ENCODE data around the gene CCDC7.

DNA sequence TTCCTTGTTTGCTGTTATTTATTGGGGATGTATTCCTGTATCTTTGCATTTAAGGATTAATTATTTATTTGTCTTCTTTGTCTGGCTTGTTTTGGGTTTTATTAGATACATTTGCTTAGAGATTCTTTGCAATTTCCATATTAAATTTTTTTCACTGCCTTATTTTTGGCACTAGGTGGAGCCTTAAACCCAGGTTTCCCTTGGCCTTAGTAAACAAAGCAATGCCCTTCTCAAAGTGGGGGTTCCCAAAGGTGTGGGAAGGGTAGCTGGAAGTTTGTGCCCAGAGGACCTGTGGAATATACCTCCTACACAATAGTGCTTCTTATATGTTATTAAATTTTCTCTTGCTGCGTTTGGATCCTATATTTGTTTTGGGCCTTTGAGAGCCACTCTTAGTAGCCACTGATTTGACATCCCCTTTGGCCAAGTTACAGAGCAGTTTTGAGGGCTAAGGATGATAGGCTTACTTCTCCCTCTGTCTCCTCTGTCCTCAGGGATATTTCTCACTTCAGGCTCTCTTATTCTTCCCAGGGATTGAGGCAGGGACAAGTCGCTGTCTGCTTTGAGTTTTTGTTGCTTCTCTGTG, 349.8 kb downstream of the CCDC7 start:
- TF ChIP-seq, protein P1, sequence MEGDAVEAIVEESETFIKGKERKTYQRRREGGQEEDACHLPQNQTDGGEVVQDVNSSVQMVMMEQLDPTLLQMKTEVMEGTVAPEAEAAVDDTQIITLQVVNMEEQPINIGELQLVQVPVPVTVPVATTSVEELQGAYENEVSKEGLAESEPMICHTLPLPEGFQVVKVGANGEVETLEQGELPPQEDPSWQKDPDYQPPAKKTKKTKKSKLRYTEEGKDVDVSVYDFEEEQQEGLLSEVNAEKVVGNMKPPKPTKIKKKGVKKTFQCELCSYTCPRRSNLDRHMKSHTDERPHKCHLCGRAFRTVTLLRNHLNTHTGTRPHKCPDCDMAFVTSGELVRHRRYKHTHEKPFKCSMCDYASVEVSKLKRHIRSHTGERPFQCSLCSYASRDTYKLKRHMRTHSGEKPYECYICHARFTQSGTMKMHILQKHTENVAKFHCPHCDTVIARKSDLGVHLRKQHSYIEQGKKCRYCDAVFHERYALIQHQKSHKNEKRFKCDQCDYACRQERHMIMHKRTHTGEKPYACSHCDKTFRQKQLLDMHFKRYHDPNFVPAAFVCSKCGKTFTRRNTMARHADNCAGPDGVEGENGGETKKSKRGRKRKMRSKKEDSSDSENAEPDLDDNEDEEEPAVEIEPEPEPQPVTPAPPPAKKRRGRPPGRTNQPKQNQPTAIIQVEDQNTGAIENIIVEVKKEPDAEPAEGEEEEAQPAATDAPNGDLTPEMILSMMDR (IDR thresholded peaks at IDR 0.05): peak; percentile 68 to 80 (median 75)
- TF ChIP-seq POLR2A (IDR thresholded peaks at IDR 0.05): no peak
